ENCODE data around the gene LAMB1. TPM values are rescaled to one million over a fixed set of nuclear protein-coding genes. Genes with fewer than 3 reads are reported as not detected.
"Not testable (repeated sequence)": the region's sequence is repeated elsewhere in the genome, so short reads cannot be mapped to it uniquely, and the experiment has no call there.

The LAMB1 gene
- total RNA-seq, 2 donors from 2014 or later: not detected

- H3K4me1 Mint-ChIP-seq: peaks cover 43% of the 10 kb centered on the region
- H3K27ac Mint-ChIP-seq: peak within 1 kb of the TSS; percentile 99
- H3K27me3 Mint-ChIP-seq: no peaks in the 10 kb centered on the region
These were observed 111.9 kb downstream of the LAMB1 start, which contains the start of gene DLD for GRCh38 chr7:107890962-107891635. Gene DLD (plus strand): TSS chr7:107891183. CDS start chr7:107891251, 68 bp downstream.

GRCh38 chr7:107890493-107890961 is 112.4 kb downstream of the LAMB1 start:
- H3K36me3 Mint-ChIP-seq (ENCODE audit: low read depth): peaks cover 12% of the 10 kb centered on the region
- peak overlapping the region; percentile 99 for H3K27ac Mint-ChIP-seq
- H3K9me3 ChIP-seq (ENCODE audit: control insufficient read depth, low read length, poor library complexity, severe bottlenecking): no peaks in the 10 kb centered on the region
- ATAC-seq: peak; percentile 20
- peaks cover 37% of the 10 kb centered on the region for H3K4me1 Mint-ChIP-seq
- H3K27me3 Mint-ChIP-seq: peaks cover 4% of the 10 kb centered on the region
- DNase-seq: no peak
- H3K4me3 Mint-ChIP-seq: peak overlapping the region; percentile 100

More at GRCh38 chr7:107890962-107891635, 111.9 kb downstream of the LAMB1 start, which contains the start of gene DLD:
- H3K9me3 ChIP-seq (ENCODE audit: control insufficient read depth, low read length, poor library complexity, severe bottlenecking): no peaks in the 10 kb centered on the region
- DNase-seq (peak; percentile 87 to 89 (median 87)), ATAC-seq (peak; percentile 97)
- Mint-ChIP-seq H3K4me3 (peak within 1 kb of the TSS; percentile 100), H3K36me3 (ENCODE audit: low read depth) (peaks cover 15% of the 10 kb centered on the region)

- Mint-ChIP-seq H3K36me3 (ENCODE audit: low read depth) (peaks cover 8% of the 10 kb centered on the region), H3K4me1 (peaks cover 32% of the 10 kb centered on the region), H3K27ac (peak overlapping the region; percentile 99), H3K4me3 (peak overlapping the region; percentile 100), H3K27me3 (peaks cover 6% of the 10 kb centered on the region)
- H3K9me3 ChIP-seq (ENCODE audit: control insufficient read depth, low read length, poor library complexity, severe bottlenecking): no peaks in the 10 kb centered on the region
- no peak for DNase-seq
- no peak for ATAC-seq
These were observed 113.0 kb downstream of the LAMB1 start for GRCh38 chr7:107889992-107890391.

- not testable (repeated sequence) for H3K9me3 ChIP-seq (ENCODE audit: control insufficient read depth, low read length, poor library complexity, severe bottlenecking); DNase-seq; H3K36me3 Mint-ChIP-seq (ENCODE audit: low read depth); ATAC-seq; H3K27ac Mint-ChIP-seq; H3K4me3 Mint-ChIP-seq
- Mint-ChIP-seq H3K27me3 (peaks cover 15% of the 10 kb centered on the region), H3K4me1 (peaks cover 18% of the 10 kb centered on the region)
These were observed 115.1 kb downstream of the LAMB1 start for GRCh38 chr7:107887827-107888226.

- peaks cover 8% of the 10 kb centered on the region for H3K4me1 Mint-ChIP-seq
These were observed 118.7 kb downstream of the LAMB1 start for GRCh38 chr7:107884066-107884818.

GRCh38 chr7:107882766-107883165 is 120.2 kb downstream of the LAMB1 start:
- Mint-ChIP-seq H3K27me3 (peaks cover 41% of the 10 kb centered on the region), H3K27ac (no peak overlapping the region), H3K4me1 (peaks cover 14% of the 10 kb centered on the region), H3K4me3 (no peak overlapping the region), H3K36me3 (ENCODE audit: low read depth) (peaks cover 4% of the 10 kb centered on the region)
- ATAC-seq: no peak
- no peaks in the 10 kb centered on the region for H3K9me3 ChIP-seq (ENCODE audit: control insufficient read depth, low read length, poor library complexity, severe bottlenecking)
- no peak for DNase-seq

More at GRCh38 chr7:107884066-107884818, 118.7 kb downstream of the LAMB1 start:
- H3K27ac Mint-ChIP-seq: no peak overlapping the region
- no peak for DNase-seq
- no peak overlapping the region for H3K4me3 Mint-ChIP-seq
- H3K9me3 ChIP-seq (ENCODE audit: control insufficient read depth, low read length, poor library complexity, severe bottlenecking): no peaks in the 10 kb centered on the region
- H3K36me3 Mint-ChIP-seq (ENCODE audit: low read depth): peaks cover 4% of the 10 kb centered on the region
- peaks cover 36% of the 10 kb centered on the region for H3K27me3 Mint-ChIP-seq
- no peak for ATAC-seq

- H3K27ac Mint-ChIP-seq: no peak overlapping the region
- H3K36me3 Mint-ChIP-seq (ENCODE audit: low read depth): peaks cover 5% of the 10 kb centered on the region
- H3K27me3 Mint-ChIP-seq: peaks cover 39% of the 10 kb centered on the region
- peaks cover 17% of the 10 kb centered on the region for H3K4me1 Mint-ChIP-seq
- H3K4me3 Mint-ChIP-seq: no peak overlapping the region
- DNase-seq (peak in 1 of 3 donors; percentile 15), ATAC-seq (peak; percentile 81)
- H3K9me3 ChIP-seq (ENCODE audit: control insufficient read depth, low read length, poor library complexity, severe bottlenecking): no peaks in the 10 kb centered on the region
These were observed 123.4 kb downstream of the LAMB1 start for GRCh38 chr7:107879400-107880035.

GRCh38 chr7:107878636-107879035 is 124.3 kb downstream of the LAMB1 start:
- H3K27me3 Mint-ChIP-seq: peaks cover 33% of the 10 kb centered on the region
- H3K36me3 Mint-ChIP-seq (ENCODE audit: low read depth): peaks cover 2% of the 10 kb centered on the region
- DNase-seq (no peak), ATAC-seq (no peak)
- peaks cover 16% of the 10 kb centered on the region for H3K4me1 Mint-ChIP-seq
- no peak overlapping the region for H3K27ac Mint-ChIP-seq
- H3K4me3 Mint-ChIP-seq: no peak overlapping the region
- no peaks in the 10 kb centered on the region for H3K9me3 ChIP-seq (ENCODE audit: control insufficient read depth, low read length, poor library complexity, severe bottlenecking)

GRCh38 chr7:107877731-107878382 is 125.1 kb downstream of the LAMB1 start:
- peaks cover 31% of the 10 kb centered on the region for H3K27me3 Mint-ChIP-seq
- H3K27ac Mint-ChIP-seq: no peak overlapping the region
- H3K4me3 Mint-ChIP-seq: no peak overlapping the region
- DNase-seq: no peak
- peaks cover 2% of the 10 kb centered on the region for H3K36me3 Mint-ChIP-seq (ENCODE audit: low read depth)
- H3K9me3 ChIP-seq (ENCODE audit: control insufficient read depth, low read length, poor library complexity, severe bottlenecking): no peaks in the 10 kb centered on the region
- H3K4me1 Mint-ChIP-seq: peaks cover 19% of the 10 kb centered on the region
- no peak for ATAC-seq

- no peaks in the 10 kb centered on the region for H3K9me3 ChIP-seq (ENCODE audit: control insufficient read depth, low read length, poor library complexity, severe bottlenecking)
- Mint-ChIP-seq H3K27ac (no peak overlapping the region), H3K36me3 (ENCODE audit: low read depth) (peaks cover 2% of the 10 kb centered on the region), H3K4me1 (peaks cover 19% of the 10 kb centered on the region), H3K27me3 (peaks cover 22% of the 10 kb centered on the region), H3K4me3 (no peak overlapping the region)
- ATAC-seq (no peak), DNase-seq (no peak)
These were observed 126.0 kb downstream of the LAMB1 start for GRCh38 chr7:107876916-107877315.

GRCh38 chr7:107874605-107875446 is 128.1 kb downstream of the LAMB1 start:
- H3K36me3 Mint-ChIP-seq (ENCODE audit: low read depth): peaks cover 3% of the 10 kb centered on the region
- DNase-seq (peak in 1 of 3 donors; percentile 6), ATAC-seq (peak; percentile 81)
- H3K4me3 Mint-ChIP-seq: no peak overlapping the region
- H3K27ac Mint-ChIP-seq: peak overlapping the region; percentile 14
- no peaks in the 10 kb centered on the region for H3K9me3 ChIP-seq (ENCODE audit: control insufficient read depth, low read length, poor library complexity, severe bottlenecking)
- H3K27me3 Mint-ChIP-seq: peaks cover 15% of the 10 kb centered on the region
- H3K4me1 Mint-ChIP-seq: peaks cover 33% of the 10 kb centered on the region

- Mint-ChIP-seq H3K27me3 (peaks cover 10% of the 10 kb centered on the region), H3K4me1 (peaks cover 27% of the 10 kb centered on the region), H3K27ac (peak overlapping the region; percentile 14), H3K36me3 (ENCODE audit: low read depth) (peaks cover 3% of the 10 kb centered on the region), H3K4me3 (no peak overlapping the region)
- H3K9me3 ChIP-seq (ENCODE audit: control insufficient read depth, low read length, poor library complexity, severe bottlenecking): no peaks in the 10 kb centered on the region
- DNase-seq (no peak), ATAC-seq (no peak)
These were observed 128.8 kb downstream of the LAMB1 start for GRCh38 chr7:107874111-107874510.
